ENCODE data around the gene ADAMTS20. TPM values are rescaled to one million over a fixed set of nuclear protein-coding genes. Genes with fewer than 3 reads are reported as not detected.

Gene ADAMTS20
- total and polyA plus RNA-seq, 8 donors: not detected

- no peak for ATAC-seq
- H3K27me3 ChIP-seq: peaks cover 0 to 5% (median 0%) of the 10 kb centered on the region in 4 donors
- H3K4me1 ChIP-seq: no peaks in the 10 kb centered on the region
- no peaks in the 10 kb centered on the region for H3K9me3 ChIP-seq
- intact Hi-C loops (cut with DNase I): no loop called here
- TF ChIP-seq, protein P1, sequence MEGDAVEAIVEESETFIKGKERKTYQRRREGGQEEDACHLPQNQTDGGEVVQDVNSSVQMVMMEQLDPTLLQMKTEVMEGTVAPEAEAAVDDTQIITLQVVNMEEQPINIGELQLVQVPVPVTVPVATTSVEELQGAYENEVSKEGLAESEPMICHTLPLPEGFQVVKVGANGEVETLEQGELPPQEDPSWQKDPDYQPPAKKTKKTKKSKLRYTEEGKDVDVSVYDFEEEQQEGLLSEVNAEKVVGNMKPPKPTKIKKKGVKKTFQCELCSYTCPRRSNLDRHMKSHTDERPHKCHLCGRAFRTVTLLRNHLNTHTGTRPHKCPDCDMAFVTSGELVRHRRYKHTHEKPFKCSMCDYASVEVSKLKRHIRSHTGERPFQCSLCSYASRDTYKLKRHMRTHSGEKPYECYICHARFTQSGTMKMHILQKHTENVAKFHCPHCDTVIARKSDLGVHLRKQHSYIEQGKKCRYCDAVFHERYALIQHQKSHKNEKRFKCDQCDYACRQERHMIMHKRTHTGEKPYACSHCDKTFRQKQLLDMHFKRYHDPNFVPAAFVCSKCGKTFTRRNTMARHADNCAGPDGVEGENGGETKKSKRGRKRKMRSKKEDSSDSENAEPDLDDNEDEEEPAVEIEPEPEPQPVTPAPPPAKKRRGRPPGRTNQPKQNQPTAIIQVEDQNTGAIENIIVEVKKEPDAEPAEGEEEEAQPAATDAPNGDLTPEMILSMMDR (IDR thresholded peaks at IDR 0.05): no peak
- FAIRE-seq: no peak
- WGBS, 2 donors: 16 to 22% methylated on average over 3 of the region's 3 CpGs
- no peak for DNase-seq
- no peak overlapping the region for H3K27ac ChIP-seq
- H3K4me3 ChIP-seq: no peak overlapping the region
- no peaks in the 10 kb centered on the region for H3K36me3 ChIP-seq
These were observed 25.4 kb upstream of the ADAMTS20 start for GRCh38 chr12:43577381-43577780.

- 59 to 80% methylated on average over 2 of the region's 2 CpGs for WGBS, 2 donors
- intact Hi-C loops (cut with DNase I): no loop called here
- H3K36me3 ChIP-seq: no peaks in the 10 kb centered on the region
- H3K4me1 ChIP-seq: no peaks in the 10 kb centered on the region
- no peak for DNase-seq
- H3K27ac ChIP-seq: no peak overlapping the region
- FAIRE-seq: no peak
- H3K4me3 ChIP-seq: no peak overlapping the region
- no peaks in the 10 kb centered on the region for H3K9me3 ChIP-seq
- TF ChIP-seq, protein P1 (IDR thresholded peaks at IDR 0.05): no peak
- peaks cover 0 to 5% (median 0%) of the 10 kb centered on the region in 4 donors for H3K27me3 ChIP-seq
- no peak for ATAC-seq
These were observed 24.2 kb upstream of the ADAMTS20 start for GRCh38 chr12:43576162-43576561.

DNA sequence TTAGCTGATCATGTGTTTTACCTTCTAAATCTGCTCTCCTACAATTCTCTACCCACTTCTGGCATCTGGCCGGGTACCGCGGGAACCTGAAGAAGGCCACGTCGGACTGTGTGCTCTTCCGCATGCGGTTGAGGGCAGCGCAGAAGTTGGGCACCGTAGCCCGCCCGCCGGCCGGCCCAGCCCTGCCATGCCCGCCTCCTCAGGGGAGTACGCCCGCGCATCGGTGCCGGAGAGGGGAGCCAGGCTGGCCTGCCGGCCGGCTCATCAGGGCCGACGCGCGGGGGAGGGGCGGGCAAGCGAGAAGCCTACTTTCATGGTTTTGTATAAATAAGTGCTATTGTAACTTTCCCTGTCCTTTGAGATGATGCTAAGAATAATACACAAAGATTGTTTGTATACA, 19.9 kb upstream of the ADAMTS20 start:
- TF ChIP-seq, protein P1 (IDR thresholded peaks at IDR 0.05): no peak
- 32 to 47% methylated on average over 27 of the region's 27 CpGs for WGBS, 2 donors
- H3K9me3 ChIP-seq: no peaks in the 10 kb centered on the region
- intact Hi-C loops (cut with DNase I): no loop called here
- no peak for FAIRE-seq
- DNase-seq: peak in 3 of 6 donors; percentile 20 to 53 (median 25)
- no peaks in the 10 kb centered on the region for H3K36me3 ChIP-seq
- no peak overlapping the region for H3K4me3 ChIP-seq
- H3K27ac ChIP-seq: no peak overlapping the region
- ATAC-seq: no peak
- no peaks in the 10 kb centered on the region for H3K27me3 ChIP-seq
- H3K4me1 ChIP-seq: no peaks in the 10 kb centered on the region

DNA sequence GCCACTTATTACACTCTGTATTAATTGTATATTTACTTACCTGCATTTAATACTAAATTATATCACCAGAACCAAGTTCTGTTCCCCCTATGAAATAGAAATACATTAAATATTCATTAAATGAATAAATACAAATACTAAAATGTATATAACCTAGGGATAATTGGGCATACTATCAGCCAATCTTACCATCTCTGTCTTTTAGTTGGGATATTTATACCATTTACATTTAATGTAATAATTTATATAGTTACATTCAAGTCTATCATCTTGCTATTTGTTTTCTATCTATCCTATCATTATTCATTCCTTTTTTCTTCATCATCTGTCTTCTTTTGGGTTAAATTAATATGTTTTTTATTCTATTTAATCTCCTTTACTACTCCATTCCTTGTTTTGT, 4.1 kb upstream of the ADAMTS20 start:
- FAIRE-seq: no peak
- no peaks in the 10 kb centered on the region for H3K9me3 ChIP-seq
- no peak for ATAC-seq
- no peaks in the 10 kb centered on the region for H3K36me3 ChIP-seq
- H3K4me3 ChIP-seq: no peak overlapping the region
- H3K27ac ChIP-seq: no peak overlapping the region
- no peaks in the 10 kb centered on the region for H3K27me3 ChIP-seq
- H3K4me1 ChIP-seq: no peaks in the 10 kb centered on the region
- DNase-seq: no peak
- TF ChIP-seq, protein P1 (IDR thresholded peaks at IDR 0.05): no peak
- intact Hi-C loops (cut with DNase I): no loop called here

GRCh38 chr12:43551279-43551970, 578 bp downstream of the ADAMTS20 start:
- WGBS, 2 donors: 2 to 3% methylated on average over 48 of the region's 48 CpGs
- intact Hi-C loops (cut with DNase I): no loop called here
- H3K4me1 ChIP-seq: no peaks in the 10 kb centered on the region
- H3K4me3 ChIP-seq: no peak overlapping the region
- no peaks in the 10 kb centered on the region for H3K27me3 ChIP-seq
- TF ChIP-seq, protein P1 (IDR thresholded peaks at IDR 0.05): no peak
- DNase-seq (peak in 1 of 6 donors; percentile 75), ATAC-seq (no peak), FAIRE-seq (no peak)
- no peaks in the 10 kb centered on the region for H3K9me3 ChIP-seq
- no peaks in the 10 kb centered on the region for H3K36me3 ChIP-seq
- no peak overlapping the region for H3K27ac ChIP-seq

Measured in pancreas (tissue), 10 donors.